Ishikawa (cell line): ENCODE results near the gene TMEM255B.

ENCODE experiments used
- CEBPB ChIP-seq: IDR thresholded peaks from 2 replicates; pipeline ENCODE4 v1.6.1; 2012
- CREB1 ChIP-seq: IDR thresholded peaks from 2 replicates; pipeline ENCODE4 v1.6.1; 2012; ENCODE audit warnings: low read depth
- EGR1 ChIP-seq: IDR thresholded peaks from 2 replicates; pipeline ENCODE4 v1.6.1; 2012
- EP300 ChIP-seq: IDR thresholded peaks from 2 replicates; pipeline ENCODE4 v1.6.1; 2012; ENCODE audit warnings: borderline replicate concordance
- FOXM1 ChIP-seq: IDR thresholded peaks from 2 replicates; pipeline ENCODE4 v1.6.1; 2012; ENCODE audit warnings: low read depth, borderline replicate concordance
- MAX ChIP-seq: IDR thresholded peaks from 2 replicates; pipeline ENCODE4 v1.6.1; 2012
- NFIC ChIP-seq: IDR thresholded peaks from 2 replicates; pipeline ENCODE4 v1.6.1; 2012
- RAD21 ChIP-seq: IDR thresholded peaks from 2 replicates; pipeline ENCODE4 v1.6.1; 2012; ENCODE audit warnings: low read depth
- REST ChIP-seq: IDR thresholded peaks from 2 replicates; pipeline ENCODE4 v1.6.1; 2012; ENCODE audit warnings: low read depth, mild to moderate bottlenecking
- TAF1 ChIP-seq: IDR thresholded peaks from 2 replicates; pipeline ENCODE4 v1.6.1; 2012; ENCODE audit warnings: low read depth, mild to moderate bottlenecking
- TCF12 ChIP-seq: IDR thresholded peaks from 2 replicates; pipeline ENCODE4 v1.6.1; 2012; ENCODE audit warnings: low read depth
- TEAD4 ChIP-seq: IDR thresholded peaks from 2 replicates; pipeline ENCODE4 v1.6.1; 2012
- YY1 ChIP-seq: IDR thresholded peaks from 2 replicates; pipeline ENCODE4 v1.6.1; 2012; ENCODE audit warnings: low read depth
- ZBTB7A ChIP-seq: IDR thresholded peaks from 2 replicates; pipeline ENCODE4 v1.6.1; 2012; ENCODE audit warnings: low read depth
- TF ChIP-seq, protein P1 (sequence below): IDR thresholded peaks from 2 replicates; pipeline ENCODE4 v1.6.1; 2012

TMEM255B gene

DNA sequence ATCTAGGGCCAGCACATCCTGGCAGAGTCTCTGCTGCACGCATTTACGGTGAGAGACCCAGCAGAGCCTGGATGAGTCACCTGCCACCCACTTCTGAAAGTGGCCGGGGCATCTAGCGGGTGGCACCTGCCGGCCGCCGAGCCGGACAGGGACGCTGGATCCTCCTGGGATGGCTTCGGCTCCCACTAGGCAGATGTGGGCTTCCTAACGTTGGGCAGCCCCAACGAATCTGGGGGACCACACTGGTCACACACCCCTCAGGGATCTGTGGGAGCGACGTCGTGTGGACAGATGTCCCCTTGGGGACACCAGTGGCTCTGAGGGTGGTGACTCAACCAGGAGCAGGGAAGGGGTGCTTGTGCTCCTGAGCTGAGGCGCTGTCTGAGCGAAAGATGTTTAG, 32.2 kb downstream of the TMEM255B start:
- TF ChIP-seq MAX (no peak), YY1 (no peak), TAF1 (no peak), NFIC (no peak), TEAD4 (no peak), CREB1 (no peak), EGR1 (no peak), TCF12 (no peak), CEBPB (no peak), REST (no peak), RAD21 (no peak), ZBTB7A (no peak), EP300 (no peak), FOXM1 (no peak)
- TF ChIP-seq, protein P1, sequence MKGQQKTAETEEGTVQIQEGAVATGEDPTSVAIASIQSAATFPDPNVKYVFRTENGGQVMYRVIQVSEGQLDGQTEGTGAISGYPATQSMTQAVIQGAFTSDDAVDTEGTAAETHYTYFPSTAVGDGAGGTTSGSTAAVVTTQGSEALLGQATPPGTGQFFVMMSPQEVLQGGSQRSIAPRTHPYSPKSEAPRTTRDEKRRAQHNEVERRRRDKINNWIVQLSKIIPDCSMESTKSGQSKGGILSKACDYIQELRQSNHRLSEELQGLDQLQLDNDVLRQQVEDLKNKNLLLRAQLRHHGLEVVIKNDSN, result no peak

GRCh38 chr13:113791761-113792160, 32.7 kb downstream of the TMEM255B start:
- TF ChIP-seq ZBTB7A (no peak), EP300 (no peak), MAX (no peak), RAD21 (no peak), YY1 (no peak), TAF1 (no peak), REST (no peak), CREB1 (no peak), CEBPB (no peak), NFIC (no peak), EGR1 (no peak), TEAD4 (no peak), TCF12 (no peak), FOXM1 (no peak)
- TF ChIP-seq, protein P1, result no peak

DNA sequence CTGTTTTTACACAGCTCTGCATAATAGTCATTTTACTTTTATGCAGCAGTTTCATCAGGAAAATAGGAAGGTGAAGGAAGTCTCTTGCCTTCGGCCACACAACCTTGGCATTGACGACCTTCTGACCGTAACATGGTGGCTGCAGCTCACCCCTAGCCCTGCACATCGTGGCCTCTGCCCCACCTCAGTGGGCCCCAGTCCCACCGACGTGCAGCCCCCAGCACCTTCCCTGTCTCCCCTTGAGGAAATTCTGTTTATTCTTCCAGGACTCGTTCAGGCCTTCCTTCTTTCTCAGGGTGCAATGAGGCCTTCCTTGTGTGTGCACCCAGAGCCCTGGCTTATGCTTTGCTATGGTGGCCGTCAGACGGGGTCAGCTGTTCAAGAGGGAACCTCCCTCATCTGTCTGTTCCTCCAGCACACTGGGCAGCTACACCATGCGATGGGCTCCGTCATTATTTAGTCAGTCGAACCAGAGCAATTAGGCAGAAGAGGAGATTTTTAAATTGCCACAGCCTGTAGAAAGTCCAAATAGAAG, 33.3 kb downstream of the TMEM255B start:
- no peak for TF ChIP-seq CEBPB
- TF ChIP-seq MAX, result no peak
- TF ChIP-seq TCF12, result no peak
- TF ChIP-seq ZBTB7A, result no peak
- TF ChIP-seq TEAD4, result no peak
- no peak for TF ChIP-seq REST
- TF ChIP-seq EP300, result no peak
- TF ChIP-seq, protein P1, result no peak
- no peak for TF ChIP-seq NFIC
- TF ChIP-seq CREB1, result no peak
- no peak for TF ChIP-seq FOXM1
- TF ChIP-seq YY1, result no peak
- TF ChIP-seq TAF1, result no peak
- no peak for TF ChIP-seq RAD21
- no peak for TF ChIP-seq EGR1
